GM12878 (cell line): ENCODE measurements around the gene DHX16. TPM values are rescaled to one million over a fixed set of nuclear protein-coding genes. Genes with fewer than 3 reads are reported as not detected.

Experiments
- ATAC-seq: fragments of 200-7000 bp; cut with Tn5 transposase; 3 replicates; pipeline ENCODE4 v1.9.1; 2020; ENCODE audit warnings: mild to moderate bottlenecking, moderate library complexity
- BruUV-seq: library from RNA; stranded (reverse); fragments of 400-500 nt; replicated peaks from 2 replicates; lab custom pipeline; 2021; lab: Mats Ljungman, UMichigan
- CTCF ChIA-PET: fragments of 300-600 bp; sonication (Branson Sonifier 250); formaldehyde crosslinking; extraction: SDS; loops from one replicate; lab custom pipeline; 2021; ENCODE audit warnings: inconsistent platforms; lab: Yijun Ruan, JAX
- POLR2A ChIA-PET: fragments of 350-600 bp; formaldehyde crosslinking; extraction: SDS; loops from one replicate; lab custom pipeline; 2021; ENCODE audit warnings: inconsistent platforms; lab: Charles Lee
- RAD21 ChIA-PET: fragments of 300-600 bp; sonication (Branson Sonifier 250); formaldehyde crosslinking; loops from one replicate; lab custom pipeline; 2023; ENCODE audit warnings: antibody characterized with exemption; ENCODE audit not compliant: unreplicated experiment; lab: Charles Lee
- SMC1A ChIA-PET: fragments of 300-600 bp; sonication (Branson Sonifier 250); formaldehyde crosslinking; loops from one replicate; lab custom pipeline; 2023; ENCODE audit not compliant: unreplicated experiment, uncharacterized antibody; lab: Charles Lee
- DNase-seq: peaks from one replicate; pipeline ENCODE4 v3.0.0-alpha.2; 2011; ENCODE audit warnings: low read depth, low spot score
- FAIRE-seq: peaks from 3 replicates; lab custom pipeline; 2011; peaks lifted over from hg19 to GRCh38; lab: Jason Lieb, UNC
- H2AFZ ChIP-seq: 2 replicates; pipeline ENCODE4 v1.6.0; 2011; ENCODE audit warnings: low read depth, low read length, control low read depth; ENCODE audit not compliant: control insufficient read depth
- H3K27ac ChIP-seq: 2 replicates; pipeline ENCODE4 v1.5.1; 2011; ENCODE audit warnings: control low read depth; ENCODE audit not compliant: control insufficient read depth, insufficient read depth
- H3K27me3 ChIP-seq, 2 experiments: replicated peaks in 1 of 2; 2 replicates each; pipeline versions ENCODE4 v1.6.0 to v1.6.1; 2011; ENCODE audit warnings: low read length in 1 of 2; ENCODE audit not compliant: control insufficient read depth in 2 of 2, insufficient read depth in 2 of 2
- H3K36me3 ChIP-seq, 2 experiments: 2 replicates each; pipeline ENCODE4 v1.5.1; 2011; ENCODE audit warnings: low read length in 1 of 2; ENCODE audit not compliant: control insufficient read depth in 2 of 2, insufficient read depth in 2 of 2
- H3K4me1 ChIP-seq: 2 replicates; pipeline ENCODE4 v1.6.1; 2011; ENCODE audit warnings: mild to moderate bottlenecking, low read length, moderate library complexity, mixed read lengths; ENCODE audit not compliant: control insufficient read depth, insufficient read depth
- H3K4me2 ChIP-seq: 2 replicates; pipeline ENCODE4 v1.6.0; 2011; ENCODE audit warnings: control low read depth; ENCODE audit not compliant: control insufficient read depth, insufficient read depth
- H3K4me3 ChIP-seq: fragments of 200-600 bp; sonication (generic); 2 replicates; pipeline ENCODE4 v1.5.1; 2016
- H3K79me2 ChIP-seq: 2 replicates; pipeline ENCODE4 v1.6.0; 2011; ENCODE audit warnings: low read length; ENCODE audit not compliant: control insufficient read depth, insufficient read depth
- H3K9ac ChIP-seq: 2 replicates; pipeline ENCODE4 v1.8.0; 2011; ENCODE audit warnings: low read length, control low read depth, mixed read lengths; ENCODE audit not compliant: control insufficient read depth, insufficient read depth
- H3K9me3 ChIP-seq: replicated peaks from 3 replicates; pipeline ENCODE4 v1.5.1; 2011; ENCODE audit warnings: mild to moderate bottlenecking, low read length; ENCODE audit not compliant: control insufficient read depth, insufficient read depth
- H4K20me1 ChIP-seq: 2 replicates; pipeline ENCODE4 v1.6.0; 2011; ENCODE audit not compliant: control insufficient read depth, insufficient read depth
- ELK1 ChIP-seq: IDR thresholded peaks from 2 replicates; pipeline ENCODE4 v1.6.1; 2012; ENCODE audit warnings: low read depth, low read length, improper control_type of control experiment
- KDM1A ChIP-seq: fragments of 200-600 bp; sonication (generic); IDR thresholded peaks from 2 replicates; pipeline ENCODE4 v1.6.1; 2016; ENCODE audit warnings: borderline replicate concordance
- MEF2B ChIP-seq: fragments of 450-650 bp; IDR thresholded peaks from 2 replicates; pipeline ENCODE4 v1.6.1; 2018; ENCODE audit warnings: mild to moderate bottlenecking, moderate library complexity; ENCODE audit not compliant: partially characterized antibody, poor library complexity, severe bottlenecking
- PRDM15 ChIP-seq: fragments of 450-650 bp; formaldehyde crosslinking; IDR thresholded peaks from 2 replicates; pipeline ENCODE4 v1.4.0; 2020; ENCODE audit warnings: mild to moderate bottlenecking, moderate library complexity
- RFX5 ChIP-seq: IDR thresholded peaks from 2 replicates; pipeline ENCODE4 v1.6.1; 2011; ENCODE audit warnings: low read depth, low read length, improper control_type of control experiment
- SIN3A ChIP-seq: IDR thresholded peaks from 2 replicates; pipeline ENCODE4 v1.6.1; 2012; ENCODE audit warnings: low read depth, low read length, improper control_type of control experiment
- WGBS: methylation state at CpG from one replicate; pipeline ENCODE4 v1.1.6; 2016; ENCODE audit warnings: low lambda C conversion rate; ENCODE audit not compliant: insufficient replicate concordance, insufficient coverage; ENCODE audit errors: missing lambda C conversion rate; 5-methylcytosine and 5-hydroxymethylcytosine counted together
- in situ Hi-C: fragments of 300-500 bp; cut with MboI; formaldehyde crosslinking; loops from 9 replicates; pipeline ENCODE4 v1.14.3; 2018; ENCODE audit warnings: mixed read lengths
- intact Hi-C: fragments of 100-400 bp; cut with micrococcal nuclease; formaldehyde crosslinking; loops from one replicate; pipeline ENCODE4 v1.14.2; 2022; ENCODE audit not compliant: unreplicated experiment
- polyA plus RNA-seq, 11 experiments: library from polyadenylated mRNA; depleted of rRNA in 4 of 11; unstranded in 6 of 11; stranded (reverse) in 5 of 11; fragments of >200 nt; fragmentation: Nextera tagmentation in 4 of 11; fragmentation: Illumina TruSeq in 1 of 11; extraction: Ambion mirVana in 4 of 11; extraction: Trizol in 1 of 11; gene quantifications; 1 replicate in 1 of 11; 2 replicates in 10 of 11; pipeline versions ENCODE4 v1.2.1 to v1.2.3, GENCODE V29; 2011 to 2016; ENCODE audit warnings: inconsistent platforms in 2 of 11, missing spikeins in 2 of 11, low read depth in 1 of 11
- total RNA-seq, 4 experiments: library from RNA; depleted of rRNA in 3 of 4; stranded (reverse); fragments of >200 nt in 3 of 4; fragmentation: Illumina TruSeq in 1 of 4; extraction: Trizol in 1 of 4; gene quantifications; 2 replicates each; pipeline versions ENCODE4 v1.2.1 to v1.2.3, GENCODE V29; 2013 to 2021

DHX16 gene
- total and polyA plus RNA-seq, 10 of the 15 experiments (the other 5 are each of a cell fraction or from before 2014, with no cell fraction given), result 10.1 to 41.4 (median 38.3) TPM

- TF ChIP-seq MEF2B, result peak; percentile 43
- TF ChIP-seq ELK1, result 0 out of 2 replicates have a peak, but pooled peaks have one; percentile 34
- no peak for TF ChIP-seq RFX5
- no peak for TF ChIP-seq KDM1A
Observed at GRCh38 chr6:30690403-30691207, 17.8 kb upstream of the DHX16 start, which contains the start of gene NRM (continued).

GRCh38 chr6:30689985-30690384 is 17.2 kb upstream of the DHX16 start:
- peak overlapping the region; percentile 100 for H3K4me3 ChIP-seq
- SMC1A ChIA-PET, result interaction anchor here (1.1 to 6.9 kb wide), 6 partner anchors 10 to 46 kb away, joined by 3 to 73 read pairs (median 6); partner anchors contain the start of genes DHX16 and MDC1
- 0% methylated on average over 4 of the region's 4 CpGs for WGBS
- CTCF ChIA-PET, result interaction anchor here (0.8 to 4.8 kb wide), 9 partner anchors 10 to 140 kb away, joined by 3 to 64 read pairs (median 17); partner anchors contain the start of genes MDC1 and TUBB
- peak overlapping the region; percentile 96 for H3K27ac ChIP-seq
- no peak for TF ChIP-seq PRDM15
- TF ChIP-seq SIN3A, result 0 out of 2 replicates have a peak, but pooled peaks have one; percentile 14
- TF ChIP-seq, all 136 proteins: peak for 1
- RAD21 ChIA-PET, result interaction anchor here (0.6 to 6.4 kb wide), 3 partner anchors 11 to 29 kb away, joined by 3 to 114 read pairs (median 4); partner anchors contain the start of genes MDC1 and TUBB
- no peak for FAIRE-seq
- H3K4me1 ChIP-seq, result peaks cover 15% of the 10 kb centered on the region
- H3K9me3 ChIP-seq, result no peaks in the 10 kb centered on the region
- H3K9ac ChIP-seq, result peak overlapping the region; percentile 75
- in situ Hi-C loops, result no loop called here
- DNase-seq, result no peak
- peaks cover 57% of the 10 kb centered on the region for H3K79me2 ChIP-seq
- no peaks in the 10 kb centered on the region for H3K36me3 ChIP-seq
- POLR2A ChIA-PET, result interaction anchor here (0.5 to 6.1 kb wide), 13 partner anchors 10 to 132 kb away, joined by 3 to 167 read pairs (median 5); partner anchors contain the start of genes MDC1, MRPS18B, PRR3 and TUBB
- H4K20me1 ChIP-seq, result no peaks in the 10 kb centered on the region
- H3K27me3 ChIP-seq, result no peaks in the 10 kb centered on the region
- H3K4me2 ChIP-seq, result peak overlapping the region; percentile 69
- intact Hi-C loops, result no loop called here
- no peak for ATAC-seq
- no peak overlapping the region for H2AFZ ChIP-seq
- BruUV-seq, result no TSS peak
